SJCRH30 (cell line): ENCODE data around the gene NHERF2. TPM values are rescaled to one million over a fixed set of nuclear protein-coding genes. Genes with fewer than 3 reads are reported as not detected.
"Not testable (repeated sequence)": the region's sequence is repeated elsewhere in the genome, so short reads cannot be mapped to it uniquely, and the experiment has no call there.

Source experiments
- DNase-seq, 2 experiments: peaks; one replicate each; pipeline ENCODE4 v3.0.0-alpha.2; 2015 to 2020
- H3K27ac ChIP-seq: fragments of 250-450 bp; sonication (Bioruptor Pico); 2 replicates; pipeline ENCODE4 v1.5.1; 2020; ENCODE audit warnings: mild to moderate bottlenecking, moderate library complexity
- H3K27me3 ChIP-seq: fragments of 250-450 bp; sonication (Bioruptor Pico); 2 replicates; pipeline ENCODE4 v1.5.1; 2020; ENCODE audit warnings: mild to moderate bottlenecking, moderate library complexity
- H3K36me3 ChIP-seq: fragments of 250-450 bp; sonication (Bioruptor Pico); 2 replicates; pipeline ENCODE4 v1.5.1; 2020; ENCODE audit warnings: mild to moderate bottlenecking, moderate library complexity
- H3K4me1 ChIP-seq: fragments of 250-450 bp; sonication (Bioruptor Pico); 2 replicates; pipeline ENCODE4 v1.5.1; 2020; ENCODE audit warnings: mild to moderate bottlenecking, moderate library complexity
- H3K4me3 ChIP-seq: fragments of 250-450 bp; sonication (Bioruptor Pico); 2 replicates; pipeline ENCODE4 v1.5.1; 2020; ENCODE audit warnings: mild to moderate bottlenecking, moderate library complexity
- H3K9me3 ChIP-seq: fragments of 250-450 bp; sonication (Bioruptor Pico); replicated peaks from 2 replicates; pipeline ENCODE4 v1.5.1; 2020; ENCODE audit warnings: mild to moderate bottlenecking, moderate library complexity
- total RNA-seq: library from RNA; depleted of rRNA; stranded (reverse); fragments of >200 nt; shearing (Covaris generic); gene quantifications from 2 replicates; pipeline ENCODE4 v1.2.3, GENCODE V29; 2014

Gene NHERF2
- total RNA-seq, 1 experiment from 2014 or later = 8.0 TPM

- Histone ChIP-seq H3K4me1 (peaks cover 28% of the 10 kb centered on the region), H3K27ac (no peak overlapping the region), H3K36me3 (peaks cover 9% of the 10 kb centered on the region), H3K27me3 (no peaks in the 10 kb centered on the region), H3K4me3 (peak overlapping the region; percentile 71; the same call in 1 of the 2 replicates), H3K9me3 (no peaks in the 10 kb centered on the region)
- DNase-seq = no peak
Measured at GRCh38 chr16:2008009-2008526, 18.6 kb upstream of the NHERF2 start.

GRCh38 chr16:2008631-2009163 is 18.0 kb upstream of the NHERF2 start:
- peaks cover 28% of the 10 kb centered on the region for H3K4me1 ChIP-seq
- peak overlapping the region; percentile 71 for H3K4me3 ChIP-seq
- H3K27me3 ChIP-seq = no peaks in the 10 kb centered on the region
- 0 out of 2 replicates have a peak, but pooled peaks cover 6% of the 10 kb centered on the region for H3K36me3 ChIP-seq
- H3K9me3 ChIP-seq = no peaks in the 10 kb centered on the region
- H3K27ac ChIP-seq = peak overlapping the region; percentile 40; the same call in 1 of the 2 replicates
- no peak for DNase-seq

- peaks cover 25% of the 10 kb centered on the region for H3K4me1 ChIP-seq
Measured at GRCh38 chr16:2009164-2009711, 17.5 kb upstream of the NHERF2 start.

GRCh38 chr16:2009791-2010510 is 16.8 kb upstream of the NHERF2 start, which contains the start of gene ZNF598:
Gene ZNF598 (minus strand): TSS chr16:2009821.
- Histone ChIP-seq H3K9me3 (no peaks in the 10 kb centered on the region), H3K4me3 (peak within 1 kb of the TSS; percentile 71), H3K27me3 (no peaks in the 10 kb centered on the region), H3K4me1 (peaks cover 18% of the 10 kb centered on the region), H3K27ac (peak within 1 kb of the TSS; percentile 78), H3K36me3 (0 out of 2 replicates have a peak, but pooled peaks cover 6% of the 10 kb centered on the region)
- peak; percentile 79 to 87 for DNase-seq

More at GRCh38 chr16:2009164-2009711, 17.5 kb upstream of the NHERF2 start:
- no peaks in the 10 kb centered on the region for H3K9me3 ChIP-seq
- DNase-seq = no peak
- no peaks in the 10 kb centered on the region for H3K27me3 ChIP-seq
- peak overlapping the region; percentile 40; the same call in 1 of the 2 replicates for H3K27ac ChIP-seq
- H3K4me3 ChIP-seq = peak overlapping the region; percentile 71
- H3K36me3 ChIP-seq = 0 out of 2 replicates have a peak, but pooled peaks cover 6% of the 10 kb centered on the region

GRCh38 chr16:2011726-2012125 is 15.0 kb upstream of the NHERF2 start:
- H3K9me3 ChIP-seq, H3K27me3 ChIP-seq, H3K4me3 ChIP-seq, DNase-seq, H3K36me3 ChIP-seq, H3K27ac ChIP-seq: not testable (repeated sequence)
- peaks cover 28% of the 10 kb centered on the region for H3K4me1 ChIP-seq

GRCh38 chr16:2013527-2013926 is 13.2 kb upstream of the NHERF2 start:
- Histone ChIP-seq H3K36me3 (no peaks in the 10 kb centered on the region), H3K4me3 (no peak overlapping the region), H3K4me1 (peaks cover 21% of the 10 kb centered on the region), H3K27me3 (no peaks in the 10 kb centered on the region), H3K9me3 (no peaks in the 10 kb centered on the region), H3K27ac (no peak overlapping the region)
- no peak for DNase-seq

GRCh38 chr16:2015117-2015946 is 11.4 kb upstream of the NHERF2 start:
- H3K27me3 ChIP-seq = peaks cover 8% of the 10 kb centered on the region; the same call in 1 of the 2 replicates
- no peaks in the 10 kb centered on the region for H3K36me3 ChIP-seq
- DNase-seq = no peak
- peaks cover 15% of the 10 kb centered on the region for H3K4me1 ChIP-seq
- H3K27ac ChIP-seq = no peak overlapping the region
- H3K9me3 ChIP-seq = no peaks in the 10 kb centered on the region
- no peak overlapping the region for H3K4me3 ChIP-seq

GRCh38 chr16:2015947-2016208 is 10.8 kb upstream of the NHERF2 start:
- H3K27ac ChIP-seq = no peak overlapping the region
- no peaks in the 10 kb centered on the region for H3K36me3 ChIP-seq
- H3K4me3 ChIP-seq = no peak overlapping the region
- peaks cover 8% of the 10 kb centered on the region; the same call in 1 of the 2 replicates for H3K27me3 ChIP-seq
- no peaks in the 10 kb centered on the region for H3K9me3 ChIP-seq
- H3K4me1 ChIP-seq = peaks cover 12% of the 10 kb centered on the region
- no peak for DNase-seq

GRCh38 chr16:2016407-2016922 is 10.2 kb upstream of the NHERF2 start:
- peaks cover 12% of the 10 kb centered on the region for H3K4me1 ChIP-seq
- H3K4me3 ChIP-seq = no peak overlapping the region
- peak; percentile 63 to 64 for DNase-seq
- no peak overlapping the region for H3K27ac ChIP-seq
- peaks cover 8% of the 10 kb centered on the region; the same call in 1 of the 2 replicates for H3K27me3 ChIP-seq
- no peaks in the 10 kb centered on the region for H3K36me3 ChIP-seq
- no peaks in the 10 kb centered on the region for H3K9me3 ChIP-seq

GRCh38 chr16:2019518-2019920 is 7.2 kb upstream of the NHERF2 start, which contains the start of gene NPW:
Gene NPW (plus strand): TSS chr16:2019785.
- peak within 1 kb of the TSS; percentile 21; the same call in 1 of the 2 replicates for H3K4me3 ChIP-seq
- peaks cover 12% of the 10 kb centered on the region for H3K4me1 ChIP-seq
- no peaks in the 10 kb centered on the region for H3K9me3 ChIP-seq
- H3K27me3 ChIP-seq = peaks cover 8% of the 10 kb centered on the region; the same call in 1 of the 2 replicates
- DNase-seq = peak in 1 of 2 experiments; percentile 37
- H3K27ac ChIP-seq = no peak within 1 kb of the TSS
- no peaks in the 10 kb centered on the region for H3K36me3 ChIP-seq

GRCh38 chr16:2019921-2020831 is 6.5 kb upstream of the NHERF2 start:
- H3K4me3 ChIP-seq = peak overlapping the region; percentile 21; the same call in 1 of the 2 replicates
- H3K9me3 ChIP-seq = no peaks in the 10 kb centered on the region
- no peak for DNase-seq
- H3K27me3 ChIP-seq = peaks cover 8% of the 10 kb centered on the region; the same call in 1 of the 2 replicates
- no peaks in the 10 kb centered on the region for H3K36me3 ChIP-seq
- H3K27ac ChIP-seq = no peak overlapping the region
- H3K4me1 ChIP-seq = peaks cover 12% of the 10 kb centered on the region

- peak; percentile 58 to 63 for DNase-seq
- H3K4me1 ChIP-seq = no peaks in the 10 kb centered on the region; the same call in 1 of the 2 replicates
- no peak overlapping the region for H3K27ac ChIP-seq
- H3K9me3 ChIP-seq = no peaks in the 10 kb centered on the region
- peak overlapping the region; percentile 49 for H3K4me3 ChIP-seq
- peaks cover 19% of the 10 kb centered on the region; the same call in 1 of the 2 replicates for H3K27me3 ChIP-seq
- H3K36me3 ChIP-seq = no peaks in the 10 kb centered on the region
Measured at GRCh38 chr16:2022723-2023091, 4.0 kb upstream of the NHERF2 start.
